Measurements from ENCODE around the gene SLC26A6.

DNA sequence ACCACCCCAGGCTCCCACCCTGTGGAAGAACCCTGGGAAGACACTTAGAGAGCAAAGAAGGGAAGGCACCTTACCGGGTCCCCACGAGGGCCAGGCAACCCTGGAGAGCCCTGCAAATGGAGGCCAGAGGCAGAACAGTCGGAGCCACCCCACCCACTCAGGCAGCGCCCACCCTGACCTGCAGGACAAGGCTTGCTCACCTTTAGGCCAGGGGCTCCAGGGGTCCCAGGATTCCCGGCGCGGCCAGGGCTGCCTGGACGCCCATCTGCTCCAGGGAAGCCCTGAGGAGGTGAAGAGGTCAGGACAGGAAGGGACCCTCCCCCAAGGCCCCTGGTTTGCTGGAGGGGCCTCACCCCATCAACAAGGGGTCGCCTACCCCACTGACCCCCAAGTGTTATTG is 50.4 kb downstream of the SLC26A6 start:
- TF ChIP-seq, protein P1, sequence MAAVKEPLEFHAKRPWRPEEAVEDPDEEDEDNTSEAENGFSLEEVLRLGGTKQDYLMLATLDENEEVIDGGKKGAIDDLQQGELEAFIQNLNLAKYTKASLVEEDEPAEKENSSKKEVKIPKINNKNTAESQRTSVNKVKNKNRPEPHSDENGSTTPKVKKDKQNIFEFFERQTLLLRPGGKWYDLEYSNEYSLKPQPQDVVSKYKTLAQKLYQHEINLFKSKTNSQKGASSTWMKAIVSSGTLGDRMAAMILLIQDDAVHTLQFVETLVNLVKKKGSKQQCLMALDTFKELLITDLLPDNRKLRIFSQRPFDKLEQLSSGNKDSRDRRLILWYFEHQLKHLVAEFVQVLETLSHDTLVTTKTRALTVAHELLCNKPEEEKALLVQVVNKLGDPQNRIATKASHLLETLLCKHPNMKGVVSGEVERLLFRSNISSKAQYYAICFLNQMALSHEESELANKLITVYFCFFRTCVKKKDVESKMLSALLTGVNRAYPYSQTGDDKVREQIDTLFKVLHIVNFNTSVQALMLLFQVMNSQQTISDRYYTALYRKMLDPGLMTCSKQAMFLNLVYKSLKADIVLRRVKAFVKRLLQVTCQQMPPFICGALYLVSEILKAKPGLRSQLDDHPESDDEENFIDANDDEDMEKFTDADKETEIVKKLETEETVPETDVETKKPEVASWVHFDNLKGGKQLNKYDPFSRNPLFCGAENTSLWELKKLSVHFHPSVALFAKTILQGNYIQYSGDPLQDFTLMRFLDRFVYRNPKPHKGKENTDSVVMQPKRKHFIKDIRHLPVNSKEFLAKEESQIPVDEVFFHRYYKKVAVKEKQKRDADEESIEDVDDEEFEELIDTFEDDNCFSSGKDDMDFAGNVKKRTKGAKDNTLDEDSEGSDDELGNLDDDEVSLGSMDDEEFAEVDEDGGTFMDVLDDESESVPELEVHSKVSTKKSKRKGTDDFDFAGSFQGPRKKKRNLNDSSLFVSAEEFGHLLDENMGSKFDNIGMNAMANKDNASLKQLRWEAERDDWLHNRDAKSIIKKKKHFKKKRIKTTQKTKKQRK (IDR thresholded peaks at IDR 0.05; ENCODE audit: low read depth, low read length): no peak
- TF ChIP-seq POLR2A (IDR thresholded peaks at IDR 0.05; ENCODE audit: low read depth, low read length) (no peak), HDAC2 (IDR thresholded peaks at IDR 0.05) (no peak), SREBF1 (IDR thresholded peaks at IDR 0.05; ENCODE audit: low read length) (no peak), RBBP5 (conservative IDR thresholded peaks at IDR 0.05) (no peak), ZNF207 (IDR thresholded peaks at IDR 0.05; ENCODE audit: borderline replicate concordance) (no peak), CBX5 (IDR thresholded peaks at IDR 0.05; ENCODE audit: low read depth) (no peak), RFX5 (IDR thresholded peaks at IDR 0.05; ENCODE audit: low read depth, low read length) (no peak), RAD51 (IDR thresholded peaks at IDR 0.05) (no peak), MTA3 (IDR thresholded peaks at IDR 0.05; ENCODE audit: borderline replicate concordance, low read length) (no peak), ZNF274 (IDR thresholded peaks at IDR 0.05; ENCODE audit: insufficient read depth, insufficient read length) (no peak)
- TF ChIP-seq, protein P2, sequence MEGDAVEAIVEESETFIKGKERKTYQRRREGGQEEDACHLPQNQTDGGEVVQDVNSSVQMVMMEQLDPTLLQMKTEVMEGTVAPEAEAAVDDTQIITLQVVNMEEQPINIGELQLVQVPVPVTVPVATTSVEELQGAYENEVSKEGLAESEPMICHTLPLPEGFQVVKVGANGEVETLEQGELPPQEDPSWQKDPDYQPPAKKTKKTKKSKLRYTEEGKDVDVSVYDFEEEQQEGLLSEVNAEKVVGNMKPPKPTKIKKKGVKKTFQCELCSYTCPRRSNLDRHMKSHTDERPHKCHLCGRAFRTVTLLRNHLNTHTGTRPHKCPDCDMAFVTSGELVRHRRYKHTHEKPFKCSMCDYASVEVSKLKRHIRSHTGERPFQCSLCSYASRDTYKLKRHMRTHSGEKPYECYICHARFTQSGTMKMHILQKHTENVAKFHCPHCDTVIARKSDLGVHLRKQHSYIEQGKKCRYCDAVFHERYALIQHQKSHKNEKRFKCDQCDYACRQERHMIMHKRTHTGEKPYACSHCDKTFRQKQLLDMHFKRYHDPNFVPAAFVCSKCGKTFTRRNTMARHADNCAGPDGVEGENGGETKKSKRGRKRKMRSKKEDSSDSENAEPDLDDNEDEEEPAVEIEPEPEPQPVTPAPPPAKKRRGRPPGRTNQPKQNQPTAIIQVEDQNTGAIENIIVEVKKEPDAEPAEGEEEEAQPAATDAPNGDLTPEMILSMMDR (IDR thresholded peaks at IDR 0.05 in 2 of 3, conservative IDR thresholded peaks at IDR 0.05 in 1 of 3; ENCODE audit: control insufficient read depth in 2 of 3, extremely low read depth in 1 of 3, insufficient read depth in 1 of 3, low read depth in 3 of 3, low read length in 3 of 3): no peak
- TF ChIP-seq, protein P3, sequence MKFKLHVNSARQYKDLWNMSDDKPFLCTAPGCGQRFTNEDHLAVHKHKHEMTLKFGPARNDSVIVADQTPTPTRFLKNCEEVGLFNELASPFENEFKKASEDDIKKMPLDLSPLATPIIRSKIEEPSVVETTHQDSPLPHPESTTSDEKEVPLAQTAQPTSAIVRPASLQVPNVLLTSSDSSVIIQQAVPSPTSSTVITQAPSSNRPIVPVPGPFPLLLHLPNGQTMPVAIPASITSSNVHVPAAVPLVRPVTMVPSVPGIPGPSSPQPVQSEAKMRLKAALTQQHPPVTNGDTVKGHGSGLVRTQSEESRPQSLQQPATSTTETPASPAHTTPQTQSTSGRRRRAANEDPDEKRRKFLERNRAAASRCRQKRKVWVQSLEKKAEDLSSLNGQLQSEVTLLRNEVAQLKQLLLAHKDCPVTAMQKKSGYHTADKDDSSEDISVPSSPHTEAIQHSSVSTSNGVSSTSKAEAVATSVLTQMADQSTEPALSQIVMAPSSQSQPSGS (IDR thresholded peaks at IDR 0.05; ENCODE audit: low read length): no peak
- TF ChIP-seq, protein P4, sequence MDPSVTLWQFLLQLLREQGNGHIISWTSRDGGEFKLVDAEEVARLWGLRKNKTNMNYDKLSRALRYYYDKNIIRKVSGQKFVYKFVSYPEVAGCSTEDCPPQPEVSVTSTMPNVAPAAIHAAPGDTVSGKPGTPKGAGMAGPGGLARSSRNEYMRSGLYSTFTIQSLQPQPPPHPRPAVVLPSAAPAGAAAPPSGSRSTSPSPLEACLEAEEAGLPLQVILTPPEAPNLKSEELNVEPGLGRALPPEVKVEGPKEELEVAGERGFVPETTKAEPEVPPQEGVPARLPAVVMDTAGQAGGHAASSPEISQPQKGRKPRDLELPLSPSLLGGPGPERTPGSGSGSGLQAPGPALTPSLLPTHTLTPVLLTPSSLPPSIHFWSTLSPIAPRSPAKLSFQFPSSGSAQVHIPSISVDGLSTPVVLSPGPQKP (IDR thresholded peaks at IDR 0.05; ENCODE audit: low read depth, low read length): no peak
